NCI-H1092 (cell line): ENCODE measurements around the gene COX10.
"Not testable (repeated sequence)": the region's sequence is repeated elsewhere in the genome, so short reads cannot be mapped to it uniquely, and the experiment has no call there.

Source experiments
- DNase-seq: peaks from one replicate; lab custom pipeline; 2025; lab: John Stamatoyannopoulos, UW

The COX10 gene

DNA sequence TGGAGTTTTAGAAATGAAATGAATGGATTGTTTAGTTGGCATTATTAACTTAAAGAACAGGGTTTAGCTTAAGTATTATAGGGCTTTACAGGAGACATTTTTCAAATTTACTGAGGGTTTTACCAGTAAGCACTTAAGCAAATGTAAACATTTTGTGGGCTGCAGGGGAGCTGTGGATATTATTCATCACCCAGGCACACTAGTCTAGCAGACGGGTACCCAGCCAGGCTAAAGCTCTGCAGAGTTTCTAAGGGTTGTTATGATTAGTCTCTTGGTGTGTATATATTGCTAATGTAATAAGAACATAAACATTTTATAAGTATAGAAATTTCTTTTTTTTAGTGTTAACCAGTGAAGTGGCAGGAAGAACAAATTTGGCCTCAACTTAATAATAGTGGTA, 110.6 kb downstream of the COX10 start:
- DNase-seq, result not testable (repeated sequence)

- not testable (repeated sequence) for DNase-seq
Observed at GRCh38 chr17:14182084-14182483, 112.8 kb downstream of the COX10 start.

- not testable (repeated sequence) for DNase-seq
Observed at GRCh38 chr17:14184536-14184935, 115.2 kb downstream of the COX10 start.

- DNase-seq, result not testable (repeated sequence)
Observed at GRCh38 chr17:14186443-14186842, 117.1 kb downstream of the COX10 start.

- DNase-seq, result not testable (repeated sequence)
Observed at GRCh38 chr17:14190774-14191173, 121.5 kb downstream of the COX10 start.

DNA sequence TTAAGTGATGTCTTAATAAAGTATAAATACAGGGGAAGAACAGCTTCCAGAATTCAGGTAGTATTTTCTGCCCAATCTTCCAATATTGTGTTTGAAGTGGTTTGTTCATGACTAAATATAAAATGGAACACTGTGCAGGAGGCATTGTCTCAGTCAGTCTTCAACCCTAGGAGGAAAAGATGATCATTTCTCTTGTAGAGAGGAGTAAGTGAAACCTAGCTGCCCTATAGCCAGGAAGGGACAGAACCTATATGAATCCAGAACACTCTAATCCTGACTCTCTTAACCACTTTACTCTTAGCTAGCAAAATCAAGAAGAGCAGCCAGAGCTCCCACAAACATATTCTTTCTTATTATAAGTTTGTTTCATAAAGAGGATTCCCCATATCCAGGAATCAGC, 122.2 kb downstream of the COX10 start:
- DNase-seq, result not testable (repeated sequence)

- DNase-seq, result not testable (repeated sequence)
Observed at GRCh38 chr17:14192039-14192438, 122.7 kb downstream of the COX10 start.

GRCh38 chr17:14192636-14193344, 123.5 kb downstream of the COX10 start:
- DNase-seq, result not testable (repeated sequence)

GRCh38 chr17:14196377-14196997, 127.2 kb downstream of the COX10 start:
- no peak for DNase-seq

GRCh38 chr17:14197057-14197456, 127.8 kb downstream of the COX10 start:
- no peak for DNase-seq

DNA sequence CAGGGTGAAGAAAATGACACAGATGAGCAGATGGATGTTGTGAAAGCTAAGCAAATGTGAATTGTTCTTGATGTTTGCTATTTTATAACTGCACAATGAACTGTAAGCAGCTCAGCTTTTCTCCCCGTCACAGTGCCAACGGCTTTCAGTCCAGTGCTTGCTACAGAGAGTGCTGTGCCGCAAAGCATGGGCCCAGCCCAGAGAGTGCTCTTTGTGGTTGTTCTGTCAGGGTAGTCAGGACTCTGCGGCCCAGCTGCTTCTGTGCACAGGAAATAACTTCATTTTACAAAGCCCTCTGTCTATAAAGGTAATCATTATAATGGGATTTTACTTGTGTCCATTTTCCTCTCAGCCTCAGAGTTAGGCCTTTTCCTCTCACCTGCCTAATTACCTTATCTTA, 128.3 kb downstream of the COX10 start:
- DNase-seq, result no peak

DNA sequence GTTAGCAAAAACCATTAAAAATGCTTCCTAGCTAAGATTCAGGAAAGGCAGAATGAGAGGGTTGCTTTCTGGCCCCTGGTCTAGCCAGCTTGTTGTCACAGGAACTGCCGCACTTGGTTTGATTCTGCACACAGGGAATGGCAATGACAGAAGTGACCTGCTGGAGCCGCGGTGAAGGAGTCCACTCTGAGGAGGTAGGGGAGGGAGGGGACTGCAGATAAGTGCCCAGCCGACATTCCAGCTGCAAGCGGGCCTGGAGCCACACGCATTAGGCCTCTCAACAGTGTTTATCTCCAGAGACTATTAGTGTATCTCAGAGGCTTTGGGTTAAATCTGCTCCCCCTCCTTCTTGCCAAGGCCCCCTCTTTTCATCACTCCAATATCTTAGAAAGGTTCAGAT, 128.7 kb downstream of the COX10 start:
- DNase-seq, result no peak

DNA sequence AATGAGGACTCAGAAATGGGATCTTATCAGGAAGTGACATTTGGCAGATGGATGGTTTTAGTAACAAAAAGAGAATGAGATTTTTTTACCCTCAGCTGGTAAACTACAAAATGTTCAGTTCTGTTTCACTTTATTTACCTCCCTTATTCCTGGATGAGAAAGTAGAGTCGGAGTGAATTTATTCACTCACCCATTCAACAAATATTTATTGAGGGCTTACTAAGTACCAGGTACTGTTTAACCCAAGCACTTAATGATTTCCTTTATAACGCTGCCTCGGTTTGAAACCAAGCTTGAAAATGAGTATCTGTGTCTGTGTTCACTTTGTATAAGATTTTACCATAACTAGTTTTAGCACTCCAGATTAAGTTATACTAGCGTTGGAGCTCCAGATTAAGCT, 129.3 kb downstream of the COX10 start:
- DNase-seq, result no peak

- DNase-seq, result no peak
Observed at GRCh38 chr17:14199601-14200000, 130.3 kb downstream of the COX10 start.

GRCh38 chr17:14200354-14200753, 131.1 kb downstream of the COX10 start:
- DNase-seq, result no peak

- no peak for DNase-seq
Observed at GRCh38 chr17:14201021-14201987, 132.0 kb downstream of the COX10 start.

DNA sequence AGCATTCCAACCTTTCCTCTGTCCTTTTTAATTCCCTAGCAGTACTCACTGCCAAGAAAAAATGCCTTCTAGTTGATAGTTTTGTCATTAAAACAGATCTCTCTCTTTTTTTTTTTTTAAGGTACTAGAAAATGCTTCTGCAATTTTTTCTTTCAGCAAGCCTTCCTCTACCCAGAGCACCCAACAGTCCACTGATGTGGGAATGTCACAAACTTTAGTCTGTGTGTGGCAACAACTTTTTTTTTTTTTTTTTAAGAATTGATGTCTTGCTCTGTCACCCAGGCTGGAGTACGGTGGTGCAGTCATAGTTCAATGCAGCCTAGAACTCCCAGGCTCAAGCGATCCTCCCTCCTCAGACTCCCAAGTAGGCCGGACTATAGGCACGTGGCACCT, 132.7 kb downstream of the COX10 start:
- no peak for DNase-seq

- no peak for DNase-seq
Observed at GRCh38 chr17:14202388-14203166, 133.3 kb downstream of the COX10 start.

- no peak for DNase-seq
Observed at GRCh38 chr17:14203388-14203787, 134.1 kb downstream of the COX10 start.

DNA sequence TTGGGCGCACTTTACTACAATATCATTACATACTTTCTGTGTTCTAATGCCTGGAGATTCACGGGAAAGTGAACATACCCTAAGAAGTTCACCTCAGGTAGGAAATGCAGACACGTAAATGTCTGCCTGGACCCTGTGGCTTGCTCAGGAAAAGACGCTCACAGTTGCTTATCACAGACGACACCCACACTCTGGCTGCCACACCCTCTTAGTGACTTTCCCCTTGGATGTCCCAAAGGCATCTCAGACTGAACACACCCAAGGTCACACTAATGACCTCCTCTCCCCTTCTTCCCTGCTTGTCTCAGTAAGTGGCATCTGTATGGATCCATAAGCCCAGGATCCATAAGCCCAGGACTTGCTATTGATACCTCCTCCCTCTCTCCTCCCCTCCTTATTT, 134.8 kb downstream of the COX10 start:
- DNase-seq, result no peak

- DNase-seq, result no peak
Observed at GRCh38 chr17:14204546-14204945, 135.2 kb downstream of the COX10 start.

GRCh38 chr17:14205380-14205779, 136.1 kb downstream of the COX10 start:
- no peak for DNase-seq
